Neural progenitor cell (in vitro differentiated cells): Measurements from ENCODE around the gene SV2B. TPM values are rescaled to one million over a fixed set of nuclear protein-coding genes. Genes with fewer than 3 reads are reported as not detected.

Experiments
- DNase-seq: peaks from one replicate; pipeline ENCODE4 v3.0.0-alpha.2; 2016; ENCODE audit warnings: low spot score
- H2AFZ ChIP-seq: fragments of 200-600 bp; sonication (generic); replicated peaks from 2 replicates; pipeline ENCODE4 v1.6.1; 2016; ENCODE audit warnings: antibody characterized with exemption
- H3F3A ChIP-seq: fragments of 200-600 bp; sonication (generic); 2 replicates; pipeline ENCODE4 v1.6.1; 2016; ENCODE audit warnings: antibody characterized with exemption, low read depth
- H3K27ac ChIP-seq: fragments of 200-600 bp; sonication (generic); 2 replicates; pipeline ENCODE4 v1.5.1; 2016; ENCODE audit warnings: mild to moderate bottlenecking
- H3K27me3 ChIP-seq: fragments of 200-600 bp; sonication (generic); 2 replicates; pipeline ENCODE4 v1.6.1; 2016; ENCODE audit warnings: mild to moderate bottlenecking, moderate library complexity
- H3K36me3 ChIP-seq: fragments of 200-600 bp; sonication (generic); 2 replicates; pipeline ENCODE4 v1.5.1; 2016
- H3K4me1 ChIP-seq: fragments of 200-600 bp; sonication (generic); 2 replicates; pipeline ENCODE4 v1.6.1; 2016; ENCODE audit warnings: mixed run types
- H3K4me2 ChIP-seq: fragments of 200-600 bp; sonication (generic); 2 replicates; pipeline ENCODE4 v1.6.1; 2016
- H3K4me3 ChIP-seq: fragments of 200-600 bp; sonication (generic); 2 replicates; pipeline ENCODE4 v1.5.1; 2016
- H3K79me2 ChIP-seq: fragments of 200-600 bp; sonication (generic); 2 replicates; pipeline ENCODE4 v1.6.1; 2016; ENCODE audit warnings: low read depth
- H3K9ac ChIP-seq: fragments of 200-600 bp; sonication (generic); 2 replicates; pipeline ENCODE4 v1.6.1; 2016
- H3K9me3 ChIP-seq: fragments of 200-600 bp; sonication (generic); 2 replicates; pipeline ENCODE4 v1.5.1; 2016; ENCODE audit warnings: low read depth
- H4K20me1 ChIP-seq: fragments of 200-600 bp; sonication (generic); 2 replicates; pipeline ENCODE4 v1.6.1; 2016; ENCODE audit warnings: low read depth
- H3K27ac Mint-ChIP-seq: 3 replicates; pipeline ENCODE4 v1.8.0; 2021; ENCODE audit warnings: mixed read lengths
- H3K27me3 Mint-ChIP-seq: 2 replicates; pipeline ENCODE4 v1.8.0; 2022; ENCODE audit warnings: low read depth, mild to moderate bottlenecking, inconsistent platforms, moderate library complexity, mixed read lengths; ENCODE audit not compliant: insufficient read depth
- H3K36me3 Mint-ChIP-seq: 3 replicates; pipeline ENCODE4 v1.8.0; 2021; ENCODE audit warnings: mixed read lengths
- H3K4me1 Mint-ChIP-seq: 3 replicates; pipeline ENCODE4 v1.8.0; 2021; ENCODE audit warnings: mixed read lengths
- H3K4me3 Mint-ChIP-seq: 3 replicates; pipeline ENCODE4 v1.8.0; 2021; ENCODE audit warnings: mild to moderate bottlenecking, moderate library complexity, mixed read lengths
- H3K9me3 Mint-ChIP-seq: 3 replicates; pipeline ENCODE4 v1.8.0; 2020; ENCODE audit warnings: mixed read lengths
- CTCF ChIP-seq: fragments of 200-600 bp; sonication (generic); IDR thresholded peaks from 2 replicates; pipeline ENCODE4 v1.5.1; 2017; ENCODE audit warnings: antibody characterized with exemption, mild to moderate bottlenecking
- EZH2 ChIP-seq: fragments of 200-600 bp; sonication (generic); IDR thresholded peaks from 2 replicates; pipeline ENCODE4 v1.6.1; 2017; ENCODE audit warnings: antibody characterized with exemption, mild to moderate bottlenecking, moderate library complexity
- EZH2phosphoT487 ChIP-seq: fragments of 200-600 bp; sonication (generic); IDR thresholded peaks from 2 replicates; pipeline ENCODE4 v1.6.1; 2017; ENCODE audit warnings: antibody characterized with exemption
- total RNA-seq: library from RNA; depleted of rRNA; stranded (reverse); fragments of >200 nt; gene quantifications from 2 replicates; pipeline ENCODE4 v1.2.3, GENCODE V29; 2015; ENCODE audit warnings: low replicate concordance

Gene SV2B
- total RNA-seq, 1 donor from 2014 or later: 0.02 TPM

- Histone ChIP-seq H3K4me2 (no peak overlapping the region), H3K36me3 (no peaks in the 10 kb centered on the region), H3K27me3 (no peaks in the 10 kb centered on the region), H3K9ac (no peak overlapping the region), H3K9me3 (no peaks in the 10 kb centered on the region), H3K4me3 (no peak overlapping the region), H3K79me2 (no peaks in the 10 kb centered on the region), H3K4me1 (no peaks in the 10 kb centered on the region), H4K20me1 (no peaks in the 10 kb centered on the region), H3F3A (no peaks in the 10 kb centered on the region), H3K27ac (no peak overlapping the region), H2AFZ (no peak overlapping the region)
- no peak for DNase-seq
- no peaks in the 10 kb centered on the region for H3K27me3 Mint-ChIP-seq
- no peak for TF ChIP-seq EZH2phosphoT487
- TF ChIP-seq CTCF: no peak
- no peak for TF ChIP-seq EZH2
- no peaks in the 10 kb centered on the region for H3K9me3 Mint-ChIP-seq
- H3K4me3 Mint-ChIP-seq: no peak overlapping the region
- H3K27ac Mint-ChIP-seq: no peak overlapping the region
- H3K4me1 Mint-ChIP-seq: peaks cover 4% of the 10 kb centered on the region
- no peaks in the 10 kb centered on the region for H3K36me3 Mint-ChIP-seq
Observed at GRCh38 chr15:91320101-91320500, 220.0 kb downstream of the SV2B start.

- no peaks in the 10 kb centered on the region for H3K9me3 ChIP-seq
- no peaks in the 10 kb centered on the region for H3K4me1 ChIP-seq
- H3K36me3 Mint-ChIP-seq: no peaks in the 10 kb centered on the region
- H3K4me1 Mint-ChIP-seq: no peaks in the 10 kb centered on the region
- no peaks in the 10 kb centered on the region for H3K27me3 ChIP-seq
- peaks cover 3% of the 10 kb centered on the region for H3K9me3 Mint-ChIP-seq
- H3K4me3 ChIP-seq: no peak overlapping the region
- no peak overlapping the region for H3K4me2 ChIP-seq
- H3K36me3 ChIP-seq: no peaks in the 10 kb centered on the region
- H4K20me1 ChIP-seq: no peaks in the 10 kb centered on the region
- no peak for TF ChIP-seq EZH2phosphoT487
- TF ChIP-seq CTCF: no peak
- TF ChIP-seq EZH2: no peak
- no peaks in the 10 kb centered on the region for H3K79me2 ChIP-seq
- H2AFZ ChIP-seq: no peak overlapping the region
- no peaks in the 10 kb centered on the region for H3F3A ChIP-seq
- H3K27me3 Mint-ChIP-seq: peaks cover 2% of the 10 kb centered on the region
- DNase-seq: no peak
- H3K9ac ChIP-seq: no peak overlapping the region
- no peak overlapping the region for H3K27ac ChIP-seq
- H3K27ac Mint-ChIP-seq: no peak overlapping the region
- H3K4me3 Mint-ChIP-seq: no peak overlapping the region
Observed at GRCh38 chr15:91329914-91330313, 229.9 kb downstream of the SV2B start.

GRCh38 chr15:91331581-91331980, 231.5 kb downstream of the SV2B start:
- DNase-seq: no peak
- no peaks in the 10 kb centered on the region for H3K27me3 ChIP-seq
- H4K20me1 ChIP-seq: no peaks in the 10 kb centered on the region
- Mint-ChIP-seq H3K27ac (no peak overlapping the region), H3K27me3 (peaks cover 2% of the 10 kb centered on the region), H3K36me3 (no peaks in the 10 kb centered on the region), H3K4me1 (no peaks in the 10 kb centered on the region), H3K9me3 (peaks cover 2% of the 10 kb centered on the region), H3K4me3 (no peak overlapping the region)
- H3K27ac ChIP-seq: no peak overlapping the region
- no peaks in the 10 kb centered on the region for H3K4me1 ChIP-seq
- no peak overlapping the region for H3K4me2 ChIP-seq
- H3F3A ChIP-seq: no peaks in the 10 kb centered on the region
- H3K79me2 ChIP-seq: no peaks in the 10 kb centered on the region
- no peak overlapping the region for H3K4me3 ChIP-seq
- H3K36me3 ChIP-seq: no peaks in the 10 kb centered on the region
- H2AFZ ChIP-seq: no peak overlapping the region
- TF ChIP-seq CTCF (no peak), EZH2phosphoT487 (no peak)
- no peaks in the 10 kb centered on the region for H3K9me3 ChIP-seq
- H3K9ac ChIP-seq: no peak overlapping the region

- Histone ChIP-seq H3K4me2 (no peak overlapping the region), H3K27ac (no peak overlapping the region)
- no peak overlapping the region for H3K27ac Mint-ChIP-seq
Observed at GRCh38 chr15:91335702-91336101, 235.6 kb downstream of the SV2B start.

More at GRCh38 chr15:91335702-91336101, 235.6 kb downstream of the SV2B start:
- Histone ChIP-seq H3K27me3 (no peaks in the 10 kb centered on the region), H4K20me1 (peaks cover 3% of the 10 kb centered on the region), H3K79me2 (no peaks in the 10 kb centered on the region), H3K36me3 (no peaks in the 10 kb centered on the region), H2AFZ (no peak overlapping the region), H3F3A (no peaks in the 10 kb centered on the region), H3K4me3 (no peak overlapping the region), H3K4me1 (no peaks in the 10 kb centered on the region), H3K9ac (no peak overlapping the region), H3K9me3 (no peaks in the 10 kb centered on the region)
- no peak overlapping the region for H3K4me3 Mint-ChIP-seq
- H3K4me1 Mint-ChIP-seq: no peaks in the 10 kb centered on the region
- H3K27me3 Mint-ChIP-seq: peaks cover 2% of the 10 kb centered on the region
- DNase-seq: no peak
- no peaks in the 10 kb centered on the region for H3K36me3 Mint-ChIP-seq
- no peaks in the 10 kb centered on the region for H3K9me3 Mint-ChIP-seq
- TF ChIP-seq CTCF: no peak
- TF ChIP-seq EZH2: no peak
- no peak for TF ChIP-seq EZH2phosphoT487
